CD14-positive monocyte (primary cell): ENCODE results near the gene SH2B2. TPM values are rescaled to one million over a fixed set of nuclear protein-coding genes. Genes with fewer than 3 reads are reported as not detected.

Source experiments
- DNase-seq, 3 donors: peaks; one replicate each; pipeline ENCODE4 v3.0.0-alpha.2; 2011 to 2022
- H2AFZ ChIP-seq: 2 replicates; pipeline ENCODE4 v1.6.0; 2012; ENCODE audit warnings: mild to moderate bottlenecking, low read depth, low read length, inconsistent platforms; ENCODE audit not compliant: insufficient read depth, poor library complexity, severe bottlenecking
- H3K27ac ChIP-seq, 2 donors: 1 replicate in 1 of 2; 2 replicates in 1 of 2; pipeline ENCODE4 v1.5.1; 2012 to 2013; ENCODE audit warnings: low read length in 2 of 2, control low read depth in 1 of 2, inconsistent platforms in 1 of 2, low read depth in 1 of 2, mild to moderate bottlenecking in 1 of 2
- H3K27me3 ChIP-seq, 2 donors: one replicate each; pipeline versions ENCODE4 v1.6.0 to v1.6.1; 2011 to 2013; ENCODE audit warnings: low read length in 2 of 2; ENCODE audit not compliant: control insufficient read depth in 2 of 2, insufficient read depth in 2 of 2
- H3K36me3 ChIP-seq, 2 donors: replicated peaks in 1 of 2; 1 replicate in 1 of 2; 2 replicates in 1 of 2; pipeline versions ENCODE4 v1.5.1 to v1.6.1; 2012 to 2013; ENCODE audit warnings: low read length in 2 of 2, control low read depth in 1 of 2, inconsistent platforms in 1 of 2, mild to moderate bottlenecking in 1 of 2; ENCODE audit not compliant: insufficient read depth in 2 of 2, control insufficient read depth in 1 of 2
- H3K4me1 ChIP-seq, 2 donors: 1 replicate in 1 of 2; 2 replicates in 1 of 2; pipeline versions ENCODE4 v1.5.1 to v1.6.1; 2012 to 2013; ENCODE audit warnings: low read length in 2 of 2, control low read depth in 1 of 2, inconsistent platforms in 1 of 2, mild to moderate bottlenecking in 1 of 2, moderate library complexity in 1 of 2; ENCODE audit not compliant: insufficient read depth in 2 of 2, control insufficient read depth in 1 of 2
- H3K4me2 ChIP-seq: replicated peaks from 2 replicates; pipeline ENCODE3; 2012; ENCODE audit warnings: low read length, moderate library complexity, mild to moderate bottlenecking; ENCODE audit not compliant: poor library complexity, severe bottlenecking; ENCODE audit errors: extremely low read depth
- H3K4me3 ChIP-seq, 3 experiments: fragments of 200-600 bp in 1 of 3; sonication (generic) in 1 of 3; replicated peaks in 1 of 3; 1 replicate in 2 of 3; 2 replicates in 1 of 3; pipeline ENCODE4 v1.5.1; 2011 to 2013; ENCODE audit warnings: low read length in 3 of 3, mild to moderate bottlenecking in 3 of 3, control low read depth in 2 of 3, low read depth in 2 of 3, inconsistent platforms in 1 of 3, moderate library complexity in 1 of 3
- H3K79me2 ChIP-seq: 2 replicates; pipeline ENCODE4 v1.6.0; 2012; ENCODE audit warnings: mild to moderate bottlenecking, control low read depth, inconsistent platforms, low read length, moderate library complexity; ENCODE audit not compliant: insufficient read depth
- H3K9ac ChIP-seq: 2 replicates; pipeline ENCODE4 v1.6.0; 2017; ENCODE audit warnings: low read length, mild to moderate bottlenecking; ENCODE audit not compliant: insufficient read depth, poor library complexity, severe bottlenecking
- H3K9me3 ChIP-seq, 2 donors: replicated peaks in 1 of 2; 1 replicate in 1 of 2; 2 replicates in 1 of 2; pipeline versions ENCODE4 v1.5.1 to v1.6.1; 2012 to 2013; ENCODE audit warnings: low read length in 2 of 2, control low read depth in 1 of 2; ENCODE audit not compliant: control insufficient read depth in 1 of 2, insufficient read depth in 1 of 2
- H4K20me1 ChIP-seq: 2 replicates; pipeline ENCODE4 v1.6.0; 2012; ENCODE audit warnings: mild to moderate bottlenecking, low read length, control low read depth, moderate library complexity; ENCODE audit not compliant: insufficient read depth
- H3K27ac Mint-ChIP-seq, 7 donors: one replicate each; pipeline ENCODE4 v1.8.0; 2020; ENCODE audit warnings: mild to moderate bottlenecking in 7 of 7, mixed read lengths in 7 of 7, moderate library complexity in 6 of 7, inconsistent platforms in 2 of 7
- H3K27me3 Mint-ChIP-seq, 3 donors: one replicate each; pipeline ENCODE4 v1.8.0; 2021 to 2022; ENCODE audit warnings: low read depth in 3 of 3, mild to moderate bottlenecking in 3 of 3, mixed read lengths in 3 of 3, moderate library complexity in 3 of 3, inconsistent platforms in 1 of 3
- H3K36me3 Mint-ChIP-seq, 2 donors: one replicate each; pipeline ENCODE4 v1.8.0; 2020; ENCODE audit warnings: mixed read lengths in 2 of 2, inconsistent platforms in 1 of 2, mild to moderate bottlenecking in 1 of 2
- H3K4me1 Mint-ChIP-seq: one replicate; pipeline ENCODE4 v1.8.0; 2020; ENCODE audit warnings: mild to moderate bottlenecking, mixed read lengths
- H3K4me3 Mint-ChIP-seq, 2 donors: one replicate each; pipeline ENCODE4 v1.8.0; 2020; ENCODE audit warnings: mild to moderate bottlenecking in 2 of 2, mixed read lengths in 2 of 2, moderate library complexity in 1 of 2
- H3K9me3 Mint-ChIP-seq, 7 donors: one replicate each; pipeline ENCODE4 v1.8.0; 2020 to 2022; ENCODE audit warnings: mixed read lengths in 7 of 7, mild to moderate bottlenecking in 6 of 7, moderate library complexity in 6 of 7, inconsistent platforms in 2 of 7
- WGBS: methylation state at CpG from one replicate; pipeline ENCODE4 v1.1.5; 2013; ENCODE audit warnings: missing lambda C conversion rate; ENCODE audit not compliant: insufficient coverage; 5-methylcytosine and 5-hydroxymethylcytosine counted together
- intact Hi-C, 2 donors: fragments of 100-400 bp; cut with micrococcal nuclease; formaldehyde crosslinking; loops; one replicate each; pipeline versions ENCODE4 v1.15.0 to v1.15.1; 2023
- polyA minus RNA-seq: library from RNA; depleted of rRNA, polyadenylated mRNA; stranded (reverse); fragments of >200 nt; gene quantifications from 2 replicates; pipeline ENCODE4 v1.2.3, GENCODE V29; 2012
- polyA plus RNA-seq, 3 donors: library from polyadenylated mRNA; depleted of rRNA in 1 of 3; unstranded in 2 of 3; stranded (reverse) in 1 of 3; fragments of 300-500 nt in 2 of 3; fragments of >200 nt in 1 of 3; fragmentation: Illumina TruSeq in 2 of 3; gene quantifications; 1 replicate in 2 of 3; 2 replicates in 1 of 3; pipeline ENCODE4 v1.2.3, GENCODE V29; 2012 to 2021
- total RNA-seq, 12 experiments: library from RNA in 1 of 12; stranded (reverse) in 1 of 12; fragments of 120-200 nt in 1 of 12; gene quantifications; one replicate each; pipeline ENCODE4 v1.2.4 and lab custom pipeline; 2013 to 2026; ENCODE audit warnings: mixed read lengths in 6 of 12, inconsistent platforms in 1 of 12
- TF ChIP-seq, protein P1 (sequence below): fragments of 200-600 bp; IDR thresholded peaks from one replicate; pipeline ENCODE4 v1.8.0; 2022; ENCODE audit warnings: antibody characterized with exemption, mild to moderate bottlenecking

The SH2B2 gene
- 4.8 TPM for total RNA-seq (2013)
- 10 to 100 TPM in 1 of 3 donors, 1 to 10 TPM in 2; 3.8 to 26.3 (median 4.7) TPM for polyA plus RNA-seq
- 9.1 and 14.1 TPM in 2 replicates for polyA minus RNA-seq
- total RNA-seq (lab: John Stamatoyannopoulos, UW), result 2.4 to 20.6 (median 9.4) reads per million in 11 experiments

GRCh38 chr7:102286237-102287110, at the start of gene SH2B2:
TSS of gene SH2B2 (plus strand) at chr7:102286868. CDS start at chr7:102300551, 13,683 bp downstream.
- Histone ChIP-seq H3K4me1 (peaks cover 51 to 54% of the 10 kb centered on the region in 2 donors), H3K27ac (peak within 1 kb of the TSS; percentile 64 to 87), H4K20me1 (peaks cover 58% of the 10 kb centered on the region), H3K9ac (peak within 1 kb of the TSS; percentile 90), H3K36me3 (no peaks in the 10 kb centered on the region), H3K79me2 (peaks cover 38% of the 10 kb centered on the region), H3K4me3 (peak within 1 kb of the TSS; percentile 70 to 93 (median 78)), H3K27me3 (no peaks in the 10 kb centered on the region), H2AFZ (peak within 1 kb of the TSS; percentile 77), H3K9me3 (no peaks in the 10 kb centered on the region), H3K4me2 (peak within 1 kb of the TSS; percentile 99)
- H3K4me1 Mint-ChIP-seq, result peaks cover 42% of the 10 kb centered on the region
- peaks cover 0 to 9% (median 2%) of the 10 kb centered on the region in 3 donors for H3K27me3 Mint-ChIP-seq
- peak within 1 kb of the TSS; percentile 98 to 99 for H3K4me3 Mint-ChIP-seq
- DNase-seq, result peak; percentile 69 to 78 (median 78)
- peaks cover 4 to 7% of the 10 kb centered on the region in 2 donors for H3K36me3 Mint-ChIP-seq
- intact Hi-C loops, result loop anchor here (2.0 to 10.0 kb wide), 3 partner anchors 20 to 178 kb away; partner anchors contain the start of genes ALKBH4 (in 1 of the 2) and LRWD1 (in 1 of the 2)
- TF ChIP-seq, protein P1, sequence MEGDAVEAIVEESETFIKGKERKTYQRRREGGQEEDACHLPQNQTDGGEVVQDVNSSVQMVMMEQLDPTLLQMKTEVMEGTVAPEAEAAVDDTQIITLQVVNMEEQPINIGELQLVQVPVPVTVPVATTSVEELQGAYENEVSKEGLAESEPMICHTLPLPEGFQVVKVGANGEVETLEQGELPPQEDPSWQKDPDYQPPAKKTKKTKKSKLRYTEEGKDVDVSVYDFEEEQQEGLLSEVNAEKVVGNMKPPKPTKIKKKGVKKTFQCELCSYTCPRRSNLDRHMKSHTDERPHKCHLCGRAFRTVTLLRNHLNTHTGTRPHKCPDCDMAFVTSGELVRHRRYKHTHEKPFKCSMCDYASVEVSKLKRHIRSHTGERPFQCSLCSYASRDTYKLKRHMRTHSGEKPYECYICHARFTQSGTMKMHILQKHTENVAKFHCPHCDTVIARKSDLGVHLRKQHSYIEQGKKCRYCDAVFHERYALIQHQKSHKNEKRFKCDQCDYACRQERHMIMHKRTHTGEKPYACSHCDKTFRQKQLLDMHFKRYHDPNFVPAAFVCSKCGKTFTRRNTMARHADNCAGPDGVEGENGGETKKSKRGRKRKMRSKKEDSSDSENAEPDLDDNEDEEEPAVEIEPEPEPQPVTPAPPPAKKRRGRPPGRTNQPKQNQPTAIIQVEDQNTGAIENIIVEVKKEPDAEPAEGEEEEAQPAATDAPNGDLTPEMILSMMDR, result no peak
- H3K9me3 Mint-ChIP-seq, result no peaks in the 10 kb centered on the region
- peak within 1 kb of the TSS; percentile 64 to 95 (median 85) for H3K27ac Mint-ChIP-seq
- under 1% methylated on average over 103 of the region's 116 CpGs for WGBS

DNA sequence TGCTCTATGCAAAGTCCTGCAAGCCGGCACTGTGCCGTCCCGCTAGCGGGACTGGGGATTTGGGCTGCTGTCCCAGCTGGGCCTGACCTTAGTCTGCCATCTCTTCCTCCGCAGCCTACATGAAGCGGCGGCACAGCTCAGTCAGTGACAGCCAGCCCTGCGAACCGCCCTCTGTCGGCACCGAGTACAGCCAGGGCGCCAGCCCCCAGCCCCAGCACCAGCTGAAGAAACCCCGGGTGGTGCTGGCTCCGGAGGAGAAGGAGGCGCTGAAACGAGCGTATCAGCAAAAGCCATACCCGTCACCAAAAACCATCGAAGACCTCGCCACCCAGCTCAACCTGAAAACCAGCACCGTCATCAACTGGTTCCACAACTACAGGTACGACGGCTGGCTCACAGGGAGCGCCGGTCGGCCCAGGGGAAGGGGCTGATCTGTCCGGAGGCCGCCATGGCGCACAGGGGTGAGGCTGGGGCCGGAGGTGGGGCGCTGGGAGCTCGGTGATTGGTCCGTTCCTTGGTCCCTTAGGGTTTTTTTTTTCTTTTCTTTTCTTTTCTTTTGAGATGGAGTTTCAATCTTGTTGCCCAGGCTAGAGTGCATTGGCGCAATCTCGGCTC, 47.4 kb upstream of the SH2B2 start:
- H3K27me3 ChIP-seq, result no peaks in the 10 kb centered on the region
- H3K9ac ChIP-seq, result no peak overlapping the region
- peaks cover 83 to 91% of the 10 kb centered on the region in 2 donors for H3K36me3 ChIP-seq
- no peak overlapping the region for H3K27ac ChIP-seq
- H3K4me1 Mint-ChIP-seq, result no peaks in the 10 kb centered on the region
- H4K20me1 ChIP-seq, result peaks cover 23% of the 10 kb centered on the region
- 98% methylated on average over 20 of the region's 35 CpGs for WGBS
- no peak overlapping the region for H3K4me3 ChIP-seq
- H2AFZ ChIP-seq, result no peak overlapping the region
- H3K9me3 Mint-ChIP-seq, result peaks cover 0 to 1% (median 0%) of the 10 kb centered on the region in 7 donors
- H3K36me3 Mint-ChIP-seq, result peaks cover 66 to 97% of the 10 kb centered on the region in 2 donors
- intact Hi-C loops, result loop anchor here in 1 of 2 donors (10.0 kb wide), 1 partner anchor 635 kb away; no protein-coding TSS in a partner anchor
- no peak overlapping the region for H3K4me2 ChIP-seq
- H3K9me3 ChIP-seq, result no peaks in the 10 kb centered on the region
- peaks cover 0 to 1% (median 0%) of the 10 kb centered on the region in 3 donors for H3K27me3 Mint-ChIP-seq
- TF ChIP-seq, protein P1, result no peak
- no peak overlapping the region for H3K4me3 Mint-ChIP-seq
- peak overlapping the region in 1 of 7 donors; percentile 41 for H3K27ac Mint-ChIP-seq
- H3K4me1 ChIP-seq, result no peaks in the 10 kb centered on the region
- no peaks in the 10 kb centered on the region for H3K79me2 ChIP-seq
- no peak for DNase-seq
